ENCODE results near the gene LYRM1.

LYRM1 gene

DNA sequence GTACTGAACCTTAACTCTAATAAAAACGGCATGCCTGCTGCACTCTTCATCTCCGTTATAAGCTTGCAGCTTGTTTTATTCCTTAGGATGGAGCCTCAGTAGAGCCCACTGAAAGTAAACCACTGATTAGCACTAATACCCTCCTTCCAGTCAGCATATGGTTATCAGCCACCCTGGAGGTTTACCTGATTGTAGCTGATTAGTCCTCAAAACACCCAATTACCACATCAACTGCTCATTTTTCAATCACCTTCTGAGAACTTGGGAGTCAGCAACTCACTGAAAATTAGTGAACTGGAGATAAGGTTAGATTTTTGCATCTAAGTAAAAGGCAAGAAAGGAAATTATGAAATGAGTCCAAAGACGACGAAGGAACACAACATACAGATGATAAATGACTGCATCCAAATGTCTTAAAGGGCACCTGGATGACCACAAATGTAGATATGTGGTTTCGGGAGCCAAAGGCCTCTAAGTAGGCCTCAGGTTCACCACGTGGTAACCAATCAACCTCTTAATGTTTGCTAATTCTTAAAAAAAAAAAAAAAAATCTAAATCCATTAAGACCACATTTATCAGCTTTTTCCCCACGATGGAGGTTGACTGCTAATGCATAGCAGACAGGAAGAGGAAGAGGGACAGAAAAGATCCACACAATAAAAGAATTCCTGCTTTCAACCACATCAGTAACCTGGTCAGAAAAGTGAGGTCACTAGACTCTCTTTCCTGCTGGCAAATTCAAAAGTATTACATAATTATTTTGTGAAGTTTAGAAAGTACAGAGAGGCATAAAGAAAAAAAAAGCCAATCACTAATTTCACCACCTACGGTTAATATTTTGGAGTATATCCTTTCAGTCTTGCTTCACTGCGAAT is 28.4 kb upstream of the LYRM1 start:
- DNase-seq (ENCODE audit: low read depth): no peak

- no peak for DNase-seq (ENCODE audit: low read depth)
Observed at GRCh38 chr16:20873331-20873730, 27.2 kb upstream of the LYRM1 start.

DNA sequence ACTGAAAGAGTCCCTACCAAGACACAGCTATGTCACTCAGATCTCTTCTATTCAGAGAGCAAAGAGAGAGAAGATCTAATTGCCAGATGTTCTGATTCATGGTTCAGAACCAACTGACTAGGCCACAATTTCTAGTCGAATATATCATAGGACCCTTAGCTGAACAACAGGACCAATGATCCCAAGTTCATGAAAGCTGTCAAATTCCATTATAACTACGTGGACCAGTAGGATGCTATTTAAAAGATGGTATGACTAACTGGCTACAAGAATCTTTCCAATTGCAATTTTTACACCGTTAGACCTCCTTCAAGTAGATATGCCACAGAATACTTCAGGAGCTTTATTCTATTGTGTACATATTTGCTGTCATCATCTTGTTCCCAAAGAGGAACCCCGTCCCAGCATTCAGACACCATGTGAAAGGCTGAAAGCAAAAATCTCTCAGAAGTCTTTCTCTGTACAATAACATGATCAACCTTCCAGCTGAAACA is 26.4 kb upstream of the LYRM1 start:
- DNase-seq (ENCODE audit: low read depth): no peak

- no peak for DNase-seq (ENCODE audit: low read depth)
Observed at GRCh38 chr16:20875355-20875650, 25.3 kb upstream of the LYRM1 start.

DNA sequence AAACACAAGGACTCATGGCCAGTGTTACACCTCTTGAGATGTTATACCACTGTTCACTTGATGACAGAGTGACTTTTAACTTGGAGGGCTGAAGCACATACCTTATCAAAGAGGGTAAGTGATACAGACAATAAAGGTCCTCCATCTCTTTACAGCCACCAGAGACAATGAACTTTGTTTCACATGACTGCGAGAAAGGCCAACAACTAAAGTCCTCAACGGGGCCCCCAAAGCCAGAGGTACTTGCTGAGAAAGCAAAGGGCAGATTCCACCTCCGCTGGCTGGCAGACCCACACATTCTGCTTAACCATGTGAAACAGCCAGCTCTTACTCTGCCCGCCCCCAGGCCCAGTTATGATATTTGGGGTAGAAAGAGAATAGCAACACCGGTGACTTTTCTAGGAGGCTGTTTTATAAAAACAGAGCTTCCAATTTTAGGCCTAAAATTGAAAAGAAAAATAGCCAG is 21.9 kb upstream of the LYRM1 start:
- DNase-seq (ENCODE audit: low read depth): no peak

GRCh38 chr16:20879175-20880040 is 21.2 kb upstream of the LYRM1 start:
- DNase-seq (ENCODE audit: low read depth): peak; percentile 62

GRCh38 chr16:20880867-20881502 is 19.6 kb upstream of the LYRM1 start:
- no peak for DNase-seq (ENCODE audit: low read depth)

DNA sequence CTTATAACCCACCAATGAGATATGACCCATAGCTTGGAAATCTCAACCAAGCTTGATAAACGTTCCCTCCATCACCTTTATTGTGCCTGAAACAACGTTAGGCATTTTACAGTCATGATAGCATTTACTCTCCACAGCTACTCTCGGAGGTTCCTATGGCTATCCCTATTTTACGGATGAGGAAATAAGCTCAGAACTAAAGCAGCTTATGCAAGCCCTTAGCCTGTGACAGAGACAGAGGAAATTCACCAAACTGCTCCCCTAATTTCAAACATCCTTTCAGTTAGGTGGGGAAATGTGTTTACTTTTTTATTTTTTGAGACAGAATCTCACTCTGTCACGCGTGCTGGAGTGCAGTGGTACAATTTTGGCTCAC is 19.1 kb upstream of the LYRM1 start:
- DNase-seq (ENCODE audit: low read depth): no peak

DNA sequence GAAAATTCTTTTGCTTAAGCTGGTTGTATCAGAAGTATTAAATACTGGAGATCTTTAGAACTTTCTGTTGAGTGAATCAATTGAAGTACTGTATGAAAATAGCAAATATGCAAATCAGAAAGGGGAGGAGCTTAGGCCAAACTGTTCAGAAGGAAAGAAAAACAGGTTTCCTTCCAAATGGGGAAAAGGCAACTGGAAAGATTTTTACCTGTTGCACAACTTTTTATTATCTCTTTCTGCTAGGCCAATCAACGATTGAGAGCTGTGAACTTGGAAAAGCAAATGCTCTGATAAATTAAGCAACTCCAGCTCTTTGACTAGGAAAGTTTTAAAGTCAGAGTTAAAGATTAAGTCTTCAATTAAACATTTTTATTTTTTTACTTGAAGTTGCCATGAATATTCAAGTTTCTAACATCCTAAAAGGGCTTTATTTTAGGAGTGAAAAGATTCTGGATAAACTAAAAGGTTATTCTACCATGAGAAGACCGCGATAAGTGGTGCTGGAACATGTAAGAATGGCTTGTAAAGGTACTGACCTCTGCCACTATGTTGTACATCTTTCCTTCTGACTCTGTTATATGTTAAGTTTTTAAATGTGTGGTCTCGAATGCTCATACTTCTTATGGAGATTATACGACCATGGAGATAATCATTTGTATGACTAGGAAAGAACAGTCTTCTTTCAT is 16.9 kb upstream of the LYRM1 start:
- DNase-seq (ENCODE audit: low read depth): no peak

- peak; percentile 80 for DNase-seq (ENCODE audit: low read depth)
Observed at GRCh38 chr16:20884240-20884556, 16.4 kb upstream of the LYRM1 start.

DNA sequence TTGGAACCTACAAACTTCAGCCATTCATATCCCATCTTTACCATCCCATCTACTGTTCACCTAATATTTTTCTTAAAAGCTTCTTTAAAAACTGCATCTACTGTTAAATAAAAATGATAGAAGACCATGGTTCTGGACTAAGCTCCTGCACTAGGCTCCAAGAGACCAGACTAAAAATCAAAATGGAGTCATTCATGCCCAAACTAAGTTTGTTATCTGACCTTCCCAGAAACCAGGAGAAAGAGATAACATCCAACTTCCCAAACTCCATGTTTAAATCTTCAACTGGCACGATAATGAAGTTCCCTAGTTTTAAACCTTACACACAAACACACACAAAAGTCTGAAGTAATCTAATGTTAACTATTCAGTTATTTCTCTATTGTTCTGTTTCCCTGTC is 14.3 kb upstream of the LYRM1 start:
- no peak for DNase-seq (ENCODE audit: low read depth)

GRCh38 chr16:20887207-20887606 is 13.4 kb upstream of the LYRM1 start:
- no peak for DNase-seq (ENCODE audit: low read depth)

DNA sequence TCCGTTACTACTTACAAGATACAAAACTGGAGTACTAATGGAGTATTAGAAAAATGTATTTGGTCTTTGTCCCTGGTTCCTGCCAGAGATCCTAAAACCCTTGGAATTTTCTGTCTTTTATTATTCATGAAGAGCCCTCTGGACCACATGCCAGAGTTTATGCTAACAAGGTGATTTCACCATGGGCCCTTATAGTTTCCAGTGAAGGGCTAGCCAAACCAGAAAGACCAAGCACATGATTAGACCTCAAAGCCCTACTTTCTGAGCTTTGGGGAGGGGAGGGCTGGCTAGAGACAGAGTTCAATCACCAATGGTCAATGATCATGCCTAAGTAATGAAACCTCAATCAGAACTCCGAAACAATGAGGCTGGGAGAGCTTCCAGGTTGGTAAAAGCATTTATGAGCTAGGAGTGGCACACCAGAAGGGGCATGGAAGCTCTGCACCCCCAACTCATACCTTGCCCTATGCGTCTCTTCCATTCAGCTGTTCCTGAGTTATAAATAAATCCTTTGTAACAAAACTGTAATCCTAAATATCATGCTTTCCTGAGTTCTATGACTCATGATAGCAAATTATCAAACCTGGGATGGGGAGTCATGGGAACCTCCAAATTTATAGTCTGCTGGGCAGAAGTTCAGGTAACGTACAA is 10.8 kb upstream of the LYRM1 start:
- no peak for DNase-seq (ENCODE audit: low read depth)

- no peak for DNase-seq (ENCODE audit: low read depth)
Observed at GRCh38 chr16:20894388-20894787, 6.2 kb upstream of the LYRM1 start.

DNA sequence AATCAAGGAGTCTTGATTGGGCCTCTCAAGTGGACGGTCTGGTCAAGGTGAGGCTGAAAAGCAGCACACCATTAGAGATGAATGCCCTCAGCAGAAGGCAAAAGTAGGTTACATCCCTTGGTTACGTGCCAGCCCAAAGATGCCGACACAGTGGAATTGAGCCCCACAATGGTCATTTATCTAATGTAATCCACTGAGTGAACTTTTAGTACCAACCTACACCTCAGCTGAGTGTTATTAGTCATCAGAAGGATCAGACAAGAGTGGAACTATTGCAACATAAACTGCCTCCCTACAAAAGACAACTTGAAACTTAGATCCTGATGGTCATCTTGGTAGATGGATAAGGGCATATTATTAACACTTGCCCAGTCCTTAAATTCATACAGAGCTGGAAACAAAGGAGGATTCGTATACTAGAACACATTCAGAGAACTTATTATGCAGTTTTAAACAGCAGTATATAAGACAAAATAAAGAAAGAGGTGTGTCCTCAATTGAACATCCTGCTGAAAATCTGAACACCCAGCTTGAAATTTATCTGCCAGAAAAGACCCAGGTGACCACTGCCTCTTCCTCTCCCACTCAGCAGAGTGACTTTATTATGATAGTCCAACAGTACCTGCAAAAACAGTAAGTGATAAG is 3.2 kb upstream of the LYRM1 start:
- DNase-seq (ENCODE audit: low read depth): peak; percentile 48

DNA sequence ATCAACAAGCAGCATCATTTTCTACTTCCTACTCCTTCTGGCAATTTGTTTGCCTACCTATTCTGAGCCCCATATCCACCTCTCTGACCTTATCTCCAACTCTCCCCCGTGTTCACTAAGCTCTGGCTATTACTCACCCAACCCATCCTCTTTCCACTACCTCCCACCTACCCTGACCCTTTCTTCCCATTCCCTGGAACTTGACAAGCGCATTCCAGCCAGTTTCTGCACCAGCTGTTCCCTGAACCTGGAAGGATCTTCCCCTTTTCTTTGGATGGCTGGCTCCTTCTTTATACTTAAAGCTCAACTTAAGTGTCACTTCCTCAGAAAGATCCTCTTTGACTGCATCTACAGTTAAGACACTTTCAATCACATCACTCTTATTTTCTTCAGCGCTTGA is 2.6 kb upstream of the LYRM1 start:
- no peak for DNase-seq (ENCODE audit: low read depth)

DNA sequence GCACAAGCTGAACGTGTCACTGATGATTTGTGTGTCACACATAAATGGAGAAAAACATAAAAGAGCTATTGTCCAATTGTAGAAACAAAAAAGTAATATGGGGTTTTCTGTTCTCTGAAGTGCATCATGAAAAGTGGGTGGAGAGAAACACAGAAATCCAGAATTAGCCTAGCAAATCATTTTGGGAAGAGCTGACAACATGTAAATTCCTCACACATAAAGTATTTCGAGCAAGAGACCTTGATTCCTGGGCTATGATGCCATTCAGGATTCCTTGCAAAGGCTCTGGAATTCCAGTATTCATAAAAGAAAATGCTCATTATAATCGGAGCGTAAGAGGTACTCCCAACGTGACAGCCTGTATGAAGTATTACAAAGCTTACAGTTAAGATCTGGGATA is 1.5 kb upstream of the LYRM1 start:
- peak; percentile 89 for DNase-seq (ENCODE audit: low read depth)

DNA sequence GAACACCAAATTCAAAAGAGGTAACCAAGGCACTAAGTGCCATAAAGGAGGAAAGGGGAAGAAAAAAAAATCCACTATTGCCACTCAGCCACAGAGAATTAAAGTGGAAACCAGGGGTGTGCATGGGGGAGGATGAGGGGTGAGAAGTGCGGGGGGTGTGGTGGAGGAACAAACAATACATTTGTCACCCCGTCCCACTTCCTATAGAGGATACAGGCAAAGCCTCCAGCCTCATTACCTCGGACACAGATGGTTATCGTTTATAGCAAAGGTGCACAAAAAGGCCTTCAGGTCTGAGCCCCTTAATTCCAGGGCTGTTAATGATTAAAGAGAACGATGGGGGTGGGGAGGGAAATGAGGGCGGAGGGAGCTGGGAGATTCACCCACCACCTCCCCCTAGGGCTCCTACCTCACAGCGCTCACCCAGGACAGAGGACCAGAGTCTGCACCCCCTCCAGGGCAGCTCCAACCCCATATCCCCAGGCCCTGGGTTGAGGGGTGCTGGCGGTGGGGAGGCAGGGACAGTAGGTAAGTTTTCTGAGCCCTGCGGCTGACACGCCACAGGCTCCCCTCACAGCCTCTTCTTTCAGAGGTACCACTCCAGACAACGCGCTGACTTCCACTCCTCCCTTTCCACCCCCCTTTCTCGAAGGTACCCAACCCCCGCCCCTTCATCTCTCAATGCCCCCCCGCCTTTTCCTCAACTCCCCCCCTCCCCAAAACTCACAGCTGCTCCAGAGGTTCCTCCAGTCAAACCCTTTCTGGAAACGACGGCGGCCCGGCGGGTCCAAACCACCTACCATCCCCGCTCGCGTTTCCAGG is 883 bp upstream of the LYRM1 start:
- DNase-seq (ENCODE audit: low read depth): no peak

DNA sequence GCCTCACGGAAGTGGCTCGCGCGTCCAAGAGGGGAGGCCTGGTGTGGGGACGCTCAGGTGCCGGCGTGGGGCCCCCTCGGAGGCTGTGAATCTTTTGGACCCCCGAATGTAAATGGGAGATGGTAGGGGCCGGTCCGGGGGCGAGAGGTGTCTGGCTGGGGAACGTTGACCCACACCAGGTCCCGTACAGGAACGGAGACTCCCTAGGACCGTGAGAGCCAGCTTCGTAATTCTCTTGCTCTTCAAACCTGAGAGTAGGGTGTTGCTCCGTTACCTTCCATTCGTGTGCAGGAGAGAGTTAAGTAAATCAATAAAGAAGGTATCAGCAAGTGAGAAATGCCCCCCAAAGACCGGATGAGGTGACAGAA is 481 bp downstream of the LYRM1 start:
- no peak for DNase-seq (ENCODE audit: low read depth)

DNA sequence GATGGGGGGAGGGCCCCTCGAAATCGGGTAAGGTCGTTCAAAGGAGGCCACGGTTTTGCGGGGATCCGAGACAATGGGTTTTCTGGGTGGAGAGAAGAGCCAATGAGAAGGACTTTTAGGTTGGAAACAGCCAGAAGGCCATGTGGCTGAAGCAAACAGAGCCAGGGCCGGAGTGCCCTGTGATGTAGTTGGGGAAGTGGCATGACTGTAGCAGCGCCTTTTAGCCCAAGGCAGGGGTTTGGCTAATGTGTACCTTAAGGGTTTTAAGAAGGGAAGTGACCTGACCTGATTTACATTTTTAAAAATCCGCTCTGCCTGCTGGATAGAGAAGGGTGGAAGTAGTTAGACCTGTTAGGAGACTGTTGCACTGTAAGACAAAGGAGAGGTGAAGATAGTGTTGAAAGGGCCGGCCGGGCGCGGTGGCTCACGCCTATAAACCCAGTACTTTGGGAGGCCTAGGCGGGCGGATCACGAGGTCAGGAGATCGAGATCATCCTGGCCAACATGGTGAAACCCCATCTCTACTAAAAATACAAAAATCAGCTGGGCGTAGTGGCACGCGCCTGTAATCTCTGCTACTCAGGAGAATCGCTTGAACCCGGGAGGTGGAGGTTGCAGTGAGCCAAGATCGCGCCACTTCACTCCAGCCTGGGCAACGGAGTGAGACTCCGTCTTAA is 1.0 kb downstream of the LYRM1 start:
- DNase-seq (ENCODE audit: low read depth): peak; percentile 61

Data from EH (cell line).